Sigmoid colon (tissue), 4 donors: ENCODE measurements around the gene LRRK2.
"Not testable (repeated sequence)": the region's sequence is repeated elsewhere in the genome, so short reads cannot be mapped to it uniquely, and the experiment has no call there.

Source experiments
- CTCF ChIP-seq, 4 experiments: fragments of 450-650 bp in 3 of 4; fragments of 200-600 bp in 1 of 4; IDR thresholded peaks; one replicate each; pipeline ENCODE4 v1.5.1; 2016 to 2019; ENCODE audit warnings: antibody characterized with exemption in 4 of 4, mild to moderate bottlenecking in 3 of 4, moderate library complexity in 2 of 4
- POLR2AphosphoS5 ChIP-seq, 4 donors: sonication (generic); formaldehyde crosslinking; IDR thresholded peaks; one replicate each; pipeline ENCODE4 v1.6.1; 2017; ENCODE audit warnings: antibody characterized with exemption in 4 of 4

- not testable (repeated sequence) for TF ChIP-seq POLR2AphosphoS5, CTCF (IDR thresholded peaks at IDR 0.05)
Measured at GRCh38 chr12:40244526-40245156, 19.8 kb downstream of the LRRK2 start.
